HepG2 (cell line): Measurements from ENCODE around the gene BBS9. TPM values are rescaled to one million over a fixed set of nuclear protein-coding genes. Genes with fewer than 3 reads are reported as not detected.

Source experiments
- ATAC-seq: fragments of 200-7000 bp; cut with Tn5 transposase; 3 replicates; pipeline ENCODE4 v1.9.1; 2020; ENCODE audit warnings: mild to moderate bottlenecking, moderate library complexity
- BruUV-seq: library from RNA; stranded (reverse); fragments of 400-500 nt; replicated peaks from 2 replicates; lab custom pipeline; 2021; lab: Mats Ljungman, UMichigan
- CTCF ChIA-PET: fragments of 300-600 bp; formaldehyde crosslinking; extraction: SDS; loops from one replicate; lab custom pipeline; 2021; ENCODE audit warnings: low total read pairs, inconsistent platforms, low intra/inter-chr PET ratio; lab: Yijun Ruan, JAX
- POLR2A ChIA-PET: fragments of 350-600 bp; sonication (Branson Sonifier 250); formaldehyde crosslinking; loops from one replicate; lab custom pipeline; 2020; ENCODE audit warnings: antibody characterized with exemption, inconsistent platforms; lab: Yijun Ruan, JAX
- DNase-seq: peaks from one replicate; pipeline ENCODE4 v3.0.0-alpha.2; 2015; ENCODE audit warnings: low spot score
- FAIRE-seq: peaks from 3 replicates; lab custom pipeline; 2011; peaks lifted over from hg19 to GRCh38; lab: Jason Lieb, UNC
- H2AFZ ChIP-seq: one replicate; pipeline ENCODE4 v1.6.1; 2011; ENCODE audit warnings: low read length, inconsistent platforms
- H3K27ac ChIP-seq: fragments of 300-600 bp; 3 replicates; pipeline ENCODE4 v1.8.0; 2011; ENCODE audit warnings: mixed run types, mild to moderate bottlenecking, mixed read lengths, low read length, inconsistent platforms; ENCODE audit not compliant: insufficient read depth; ENCODE audit errors: extremely low read length
- H3K27me3 ChIP-seq, 2 experiments: fragments of 200-600 bp in 1 of 2; 2 replicates in 1 of 2; 3 replicates in 1 of 2; pipeline versions ENCODE4 v1.6.0 to v1.8.0; 2011; ENCODE audit warnings: low read length in 2 of 2, mild to moderate bottlenecking in 2 of 2, moderate library complexity in 2 of 2, inconsistent platforms in 1 of 2; ENCODE audit not compliant: insufficient read depth in 2 of 2, control insufficient read depth in 1 of 2
- H3K36me3 ChIP-seq, 2 experiments: fragments of 200-600 bp in 1 of 2; replicated peaks in 1 of 2; 2 replicates in 1 of 2; 3 replicates in 1 of 2; pipeline versions ENCODE4 v1.5.1 to v1.8.0; 2011; ENCODE audit warnings: low read length in 2 of 2, inconsistent platforms in 1 of 2; ENCODE audit not compliant: insufficient read depth in 2 of 2, control insufficient read depth in 1 of 2
- H3K4me1 ChIP-seq: 2 replicates; pipeline ENCODE4 v1.5.1; 2012; ENCODE audit warnings: low read length, inconsistent platforms; ENCODE audit not compliant: insufficient read depth
- H3K4me2 ChIP-seq: 2 replicates; pipeline ENCODE4 v1.6.0; 2011; ENCODE audit warnings: low read depth, low read length, inconsistent platforms
- H3K4me3 ChIP-seq, 3 experiments: fragments of 200-600 bp in 1 of 3; sonication (generic), shearing (Covaris generic) in 1 of 3; replicated peaks in 1 of 3; 2 replicates each; pipeline ENCODE4 v1.5.1; 2011 to 2016; ENCODE audit warnings: low read length in 3 of 3, inconsistent platforms in 2 of 3, low read depth in 2 of 3, mild to moderate bottlenecking in 2 of 3, control low read depth in 1 of 3, mixed read lengths in 1 of 3; ENCODE audit not compliant: insufficient read depth in 1 of 3
- H3K79me2 ChIP-seq: one replicate; pipeline ENCODE4 v1.6.1; 2011; ENCODE audit warnings: low read length, inconsistent platforms; ENCODE audit not compliant: insufficient read depth
- H3K9ac ChIP-seq: 2 replicates; pipeline ENCODE4 v1.6.0; 2011; ENCODE audit warnings: mild to moderate bottlenecking, low read depth, low read length, inconsistent platforms; ENCODE audit not compliant: insufficient read depth
- H3K9me3 ChIP-seq: 2 replicates; pipeline ENCODE4 v1.5.1; 2012; ENCODE audit warnings: mild to moderate bottlenecking, low read length
- H4K20me1 ChIP-seq: 2 replicates; pipeline ENCODE4 v1.6.0; 2011; ENCODE audit warnings: inconsistent platforms, mild to moderate bottlenecking, low read length, moderate library complexity; ENCODE audit not compliant: insufficient read depth
- ATRX ChIP-seq: sonication (generic); formaldehyde crosslinking; IDR thresholded peaks from 2 replicates; pipeline ENCODE4 v1.4.0; 2020; ENCODE audit warnings: missing genetic modification reagents, borderline replicate concordance
- ETV5 ChIP-seq: IDR thresholded peaks from 2 replicates; pipeline ENCODE4 v1.6.1; 2018; ENCODE audit warnings: missing biosample characterization, missing genetic modification reagents, inconsistent platforms, borderline replicate concordance
- ISX ChIP-seq: sonication (generic); formaldehyde crosslinking; conservative IDR thresholded peaks from 2 replicates; pipeline ENCODE4 v1.5.0; 2020; ENCODE audit warnings: missing genetic modification reagents
- JUNB ChIP-seq: sonication (generic); formaldehyde crosslinking; IDR thresholded peaks from 2 replicates; pipeline ENCODE4 v1.8.0; 2022; ENCODE audit warnings: missing genetic modification reagents, mild to moderate bottlenecking, borderline replicate concordance
- KMT2A ChIP-seq: sonication (generic); formaldehyde crosslinking; IDR thresholded peaks from 2 replicates; pipeline ENCODE4 v1.4.0; 2020; ENCODE audit warnings: missing genetic modification reagents
- MBD4 ChIP-seq: IDR thresholded peaks from 2 replicates; pipeline ENCODE4 v1.6.1; 2012; ENCODE audit warnings: low read length, inconsistent platforms, borderline replicate concordance
- MYNN ChIP-seq: sonication (generic); formaldehyde crosslinking; IDR thresholded peaks from 2 replicates; pipeline ENCODE4 v1.4.0; 2020; ENCODE audit warnings: mild to moderate bottlenecking, low read depth, missing genetic modification reagents
- PAF1 ChIP-seq: IDR thresholded peaks from 2 replicates; pipeline ENCODE4 v1.6.1; 2016; ENCODE audit warnings: missing genetic modification reagents, missing compliant biosample characterization
- TMF1 ChIP-seq: sonication (generic); formaldehyde crosslinking; IDR thresholded peaks from 2 replicates; pipeline ENCODE4 v1.8.1; 2022; ENCODE audit warnings: low read depth, missing genetic modification reagents
- ZNF570 ChIP-seq: sonication (generic); formaldehyde crosslinking; IDR thresholded peaks from 2 replicates; pipeline ENCODE4 v1.4.0; 2020; ENCODE audit warnings: mild to moderate bottlenecking, missing genetic modification reagents, borderline replicate concordance
- WGBS: methylation state at CpG from one replicate; pipeline ENCODE4 v1.1.6; 2017; ENCODE audit warnings: low lambda C conversion rate; 5-methylcytosine and 5-hydroxymethylcytosine counted together
- in situ Hi-C: cut with HindIII; loops from 2 replicates; pipeline ENCODE4 v1.10.0; 2017; ENCODE audit warnings: low pct_unique_long_range_greater_than_20kb; ENCODE audit not compliant: extremely low pct_ligation_motif_present
- intact Hi-C: fragments of 100-400 bp; cut with micrococcal nuclease; formaldehyde crosslinking; loops from one replicate; pipeline ENCODE4 v1.10.0; 2022; ENCODE audit not compliant: unreplicated experiment
- polyA plus RNA-seq, 8 experiments: library from polyadenylated mRNA; depleted of rRNA in 3 of 8; stranded (reverse) in 7 of 8; unstranded in 1 of 8; fragments of >200 nt; fragmentation: Illumina TruSeq in 4 of 8; extraction: Trizol in 4 of 8; gene quantifications; 2 replicates each; pipeline versions ENCODE4 v1.2.1 to v1.2.3, GENCODE V29; 2011 to 2016; ENCODE audit warnings: low read depth in 4 of 8, missing spikeins in 1 of 8, mixed read lengths in 1 of 8; ENCODE audit not compliant: insufficient read depth in 1 of 8
- total RNA-seq, 5 experiments: library from RNA; depleted of rRNA; stranded (reverse); fragments of >200 nt; fragmentation: Illumina TruSeq; extraction: Trizol; gene quantifications; 2 replicates each; pipeline ENCODE4 v1.2.3, GENCODE V29; 2016; ENCODE audit warnings: low read depth in 1 of 5
- TF ChIP-seq, protein P1 (sequence below): sonication (generic); formaldehyde crosslinking; IDR thresholded peaks from 2 replicates; pipeline ENCODE4 v1.4.0; 2020; ENCODE audit warnings: missing genetic modification reagents
- TF ChIP-seq, protein P2 (sequence below): conservative IDR thresholded peaks from 2 replicates; pipeline ENCODE4 v1.6.1; 2018; ENCODE audit warnings: missing genetic modification reagents
- TF ChIP-seq, protein P3 (sequence below): sonication (generic); formaldehyde crosslinking; IDR thresholded peaks from 2 replicates; pipeline ENCODE4 v1.8.1; 2022; ENCODE audit warnings: low read depth, mild to moderate bottlenecking, missing genetic modification reagents

The BBS9 gene
- total and polyA plus RNA-seq, 2 of the 13 experiments (the other 11 are each of a cell fraction or from before 2014, with no cell fraction given): 5.1 to 7.8 TPM

DNA sequence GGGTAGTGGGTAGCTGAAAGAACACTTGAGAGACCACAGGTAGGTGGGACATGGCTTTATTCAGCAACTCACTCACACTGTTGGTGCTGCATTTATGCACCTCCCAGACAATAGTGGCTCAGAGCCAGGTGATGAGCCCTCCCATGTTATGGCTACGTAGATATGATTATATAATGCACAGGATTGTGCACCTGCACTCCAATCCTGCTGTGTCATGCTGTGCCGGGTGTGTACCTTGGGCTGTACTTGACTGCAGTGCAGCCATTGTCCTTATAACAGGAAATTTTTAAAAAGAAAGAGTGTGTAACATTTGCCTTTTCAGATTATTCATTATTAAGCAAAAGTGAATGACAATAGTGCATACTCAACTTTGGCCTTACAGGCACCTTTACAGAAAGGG is 409.8 kb downstream of the BBS9 start:
- no peak overlapping the region for H2AFZ ChIP-seq
- no peak for ATAC-seq
- TF ChIP-seq MYNN (CRISPR knock-in tag) (no peak), MBD4 (no peak)
- TF ChIP-seq, protein P1, sequence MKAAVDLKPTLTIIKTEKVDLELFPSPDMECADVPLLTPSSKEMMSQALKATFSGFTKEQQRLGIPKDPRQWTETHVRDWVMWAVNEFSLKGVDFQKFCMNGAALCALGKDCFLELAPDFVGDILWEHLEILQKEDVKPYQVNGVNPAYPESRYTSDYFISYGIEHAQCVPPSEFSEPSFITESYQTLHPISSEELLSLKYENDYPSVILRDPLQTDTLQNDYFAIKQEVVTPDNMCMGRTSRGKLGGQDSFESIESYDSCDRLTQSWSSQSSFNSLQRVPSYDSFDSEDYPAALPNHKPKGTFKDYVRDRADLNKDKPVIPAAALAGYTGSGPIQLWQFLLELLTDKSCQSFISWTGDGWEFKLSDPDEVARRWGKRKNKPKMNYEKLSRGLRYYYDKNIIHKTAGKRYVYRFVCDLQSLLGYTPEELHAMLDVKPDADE (CRISPR knock-in tag): no peak
- TF ChIP-seq, all 625 proteins: peak for 0
- no peaks in the 10 kb centered on the region for H3K27me3 ChIP-seq
- ChIA-PET POLR2A (no interaction called here), CTCF (no interaction called here)
- 62% methylated on average over 2 of the region's 2 CpGs for WGBS
- H3K4me3 ChIP-seq: no peak overlapping the region
- no peak overlapping the region for H3K9ac ChIP-seq
- BruUV-seq: no TSS peak
- H3K27ac ChIP-seq: no peak overlapping the region
- no peaks in the 10 kb centered on the region for H4K20me1 ChIP-seq
- DNase-seq (no peak), FAIRE-seq (no peak)
- no peaks in the 10 kb centered on the region; the same call in 1 of the 2 replicates for H3K9me3 ChIP-seq
- no peaks in the 10 kb centered on the region for H3K36me3 ChIP-seq
- intact Hi-C loops (no loop called here), in situ Hi-C loops (no loop called here)
- no peaks in the 10 kb centered on the region for H3K79me2 ChIP-seq
- no peak overlapping the region for H3K4me2 ChIP-seq
- H3K4me1 ChIP-seq: no peaks in the 10 kb centered on the region

DNA sequence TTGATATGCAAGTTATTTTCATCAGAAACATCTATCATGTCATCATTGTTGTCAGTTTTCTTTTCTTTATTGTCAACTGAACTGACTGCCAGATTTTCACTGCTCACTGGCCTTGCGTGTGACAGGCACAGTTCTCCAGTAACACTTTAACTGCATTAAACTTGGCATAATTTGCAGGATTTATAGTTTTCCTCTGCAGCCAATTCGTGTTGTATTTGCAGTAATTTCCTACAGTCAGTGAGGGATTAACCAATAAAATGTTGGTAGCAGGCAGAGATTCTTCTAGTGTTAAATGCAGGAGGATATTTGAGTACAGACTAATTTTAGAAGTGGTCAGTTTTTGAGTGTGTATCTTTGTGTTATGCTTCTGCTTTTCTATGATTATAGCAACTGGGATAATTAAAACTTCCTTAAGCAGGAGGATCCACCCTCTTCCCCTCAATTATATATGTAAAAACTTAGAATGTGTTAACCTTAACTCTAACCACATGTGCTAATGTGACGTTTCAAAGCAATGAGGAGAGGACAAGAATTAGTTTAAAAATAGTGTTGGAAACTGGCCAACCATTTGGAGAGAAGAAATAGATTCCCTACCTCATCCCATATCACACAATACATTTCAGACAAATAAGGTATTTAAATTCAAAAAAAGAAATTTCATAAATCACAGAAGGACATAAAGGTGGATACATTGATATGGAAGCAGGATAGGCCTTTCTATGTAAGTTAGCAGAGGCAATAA is 410.5 kb downstream of the BBS9 start:
- DNase-seq (no peak), ATAC-seq (no peak), FAIRE-seq (no peak)
- H3K4me2 ChIP-seq: no peak overlapping the region
- H3K4me3 ChIP-seq: no peak overlapping the region
- POLR2A ChIA-PET: no interaction called here
- H3K36me3 ChIP-seq: no peaks in the 10 kb centered on the region
- H3K27ac ChIP-seq: no peak overlapping the region
- no peaks in the 10 kb centered on the region for H3K79me2 ChIP-seq
- BruUV-seq: no TSS peak
- H2AFZ ChIP-seq: no peak overlapping the region
- no peaks in the 10 kb centered on the region; the same call in 1 of the 2 replicates for H3K9me3 ChIP-seq
- H4K20me1 ChIP-seq: no peaks in the 10 kb centered on the region
- in situ Hi-C loops (no loop called here), intact Hi-C loops (no loop called here)
- no peak overlapping the region for H3K9ac ChIP-seq
- no peaks in the 10 kb centered on the region for H3K4me1 ChIP-seq
- CTCF ChIA-PET: no interaction called here
- 66% methylated on average over 3 of the region's 3 CpGs for WGBS
- no peaks in the 10 kb centered on the region for H3K27me3 ChIP-seq
- TF ChIP-seq ETV5 (CRISPR knock-in tag) (no peak), ATRX (no peak), KMT2A (no peak), ISX (CRISPR knock-in tag) (no peak), TMF1 (CRISPR knock-in tag) (no peak), JUNB (CRISPR knock-in tag) (no peak), PAF1 (CRISPR knock-in tag) (no peak), ZNF570 (CRISPR knock-in tag) (no peak)
- TF ChIP-seq, protein P2, sequence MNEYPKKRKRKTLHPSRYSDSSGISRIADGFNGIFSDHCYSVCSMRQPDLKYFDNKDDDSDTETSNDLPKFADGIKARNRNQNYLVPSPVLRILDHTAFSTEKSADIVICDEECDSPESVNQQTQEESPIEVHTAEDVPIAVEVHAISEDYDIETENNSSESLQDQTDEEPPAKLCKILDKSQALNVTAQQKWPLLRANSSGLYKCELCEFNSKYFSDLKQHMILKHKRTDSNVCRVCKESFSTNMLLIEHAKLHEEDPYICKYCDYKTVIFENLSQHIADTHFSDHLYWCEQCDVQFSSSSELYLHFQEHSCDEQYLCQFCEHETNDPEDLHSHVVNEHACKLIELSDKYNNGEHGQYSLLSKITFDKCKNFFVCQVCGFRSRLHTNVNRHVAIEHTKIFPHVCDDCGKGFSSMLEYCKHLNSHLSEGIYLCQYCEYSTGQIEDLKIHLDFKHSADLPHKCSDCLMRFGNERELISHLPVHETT (CRISPR knock-in tag): no peak
- TF ChIP-seq, protein P3, sequence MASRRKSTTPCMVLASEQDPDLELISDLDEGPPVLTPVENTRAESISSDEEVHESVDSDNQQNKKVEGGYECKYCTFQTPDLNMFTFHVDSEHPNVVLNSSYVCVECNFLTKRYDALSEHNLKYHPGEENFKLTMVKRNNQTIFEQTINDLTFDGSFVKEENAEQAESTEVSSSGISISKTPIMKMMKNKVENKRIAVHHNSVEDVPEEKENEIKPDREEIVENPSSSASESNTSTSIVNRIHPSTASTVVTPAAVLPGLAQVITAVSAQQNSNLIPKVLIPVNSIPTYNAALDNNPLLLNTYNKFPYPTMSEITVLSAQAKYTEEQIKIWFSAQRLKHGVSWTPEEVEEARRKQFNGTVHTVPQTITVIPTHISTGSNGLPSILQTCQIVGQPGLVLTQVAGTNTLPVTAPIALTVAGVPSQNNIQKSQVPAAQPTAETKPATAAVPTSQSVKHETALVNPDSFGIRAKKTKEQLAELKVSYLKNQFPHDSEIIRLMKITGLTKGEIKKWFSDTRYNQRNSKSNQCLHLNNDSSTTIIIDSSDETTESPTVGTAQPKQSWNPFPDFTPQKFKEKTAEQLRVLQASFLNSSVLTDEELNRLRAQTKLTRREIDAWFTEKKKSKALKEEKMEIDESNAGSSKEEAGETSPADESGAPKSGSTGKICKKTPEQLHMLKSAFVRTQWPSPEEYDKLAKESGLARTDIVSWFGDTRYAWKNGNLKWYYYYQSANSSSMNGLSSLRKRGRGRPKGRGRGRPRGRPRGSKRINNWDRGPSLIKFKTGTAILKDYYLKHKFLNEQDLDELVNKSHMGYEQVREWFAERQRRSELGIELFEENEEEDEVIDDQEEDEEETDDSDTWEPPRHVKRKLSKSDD (CRISPR knock-in tag): no peak
